Loucy (cell line): ENCODE data around the gene CELSR2.

Experiments
- CTCF ChIP-seq: fragments of 200-600 bp; sonication (generic); conservative IDR thresholded peaks from 2 replicates; pipeline ENCODE4 v1.5.1; 2014; ENCODE audit warnings: mild to moderate bottlenecking, antibody characterized with exemption, low read length
- EZH2phosphoT487 ChIP-seq: fragments of 200-600 bp; IDR thresholded peaks from 2 replicates; pipeline ENCODE4 v1.6.1; 2018; ENCODE audit warnings: antibody characterized with exemption, mild to moderate bottlenecking, moderate library complexity, borderline replicate concordance

- TF ChIP-seq CTCF: no peak
- TF ChIP-seq EZH2phosphoT487: no peak
Measured at GRCh38 chr1:109206339-109206738, 43.0 kb upstream of the CELSR2 start.
